Cortex of kidney (tissue), 1 donor: ENCODE data around the gene NECAB3.

Source experiments
- DNase-seq: peaks from one replicate; lab custom pipeline; 2025; lab: John Stamatoyannopoulos, UW

NECAB3 gene

DNA sequence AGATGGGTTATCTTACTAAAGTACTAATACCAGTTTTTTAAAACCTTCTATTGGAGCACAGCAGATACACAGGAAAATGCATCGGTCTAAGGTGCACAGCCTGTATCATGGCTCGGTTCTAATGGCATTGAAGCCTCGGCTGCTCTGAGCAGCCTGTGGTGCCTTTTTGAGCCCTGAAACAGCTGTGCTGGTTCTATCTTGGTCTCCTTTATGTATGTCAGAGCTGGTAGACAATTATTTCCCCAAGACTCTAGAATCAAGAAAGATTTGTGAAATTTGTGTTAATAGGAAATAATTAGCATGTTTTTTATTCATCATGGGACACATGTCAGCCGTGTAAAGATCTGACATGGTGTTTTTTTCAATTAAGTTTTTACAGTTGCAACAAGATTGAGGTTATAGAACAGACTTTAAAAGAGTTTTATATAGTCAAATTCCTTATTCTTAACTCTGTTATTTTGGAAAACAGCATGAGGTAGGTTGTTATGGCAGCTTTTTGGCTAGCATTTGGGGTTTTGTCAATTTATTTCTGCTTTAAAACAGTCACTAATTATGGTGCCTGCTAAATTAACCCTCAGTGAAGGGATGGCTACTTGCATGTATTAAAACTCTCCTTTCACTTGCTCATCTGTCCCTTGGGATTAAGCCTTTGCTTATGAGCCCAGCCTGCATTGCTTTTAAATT lies 52.4 kb downstream of the NECAB3 start:
- no peak for DNase-seq

DNA sequence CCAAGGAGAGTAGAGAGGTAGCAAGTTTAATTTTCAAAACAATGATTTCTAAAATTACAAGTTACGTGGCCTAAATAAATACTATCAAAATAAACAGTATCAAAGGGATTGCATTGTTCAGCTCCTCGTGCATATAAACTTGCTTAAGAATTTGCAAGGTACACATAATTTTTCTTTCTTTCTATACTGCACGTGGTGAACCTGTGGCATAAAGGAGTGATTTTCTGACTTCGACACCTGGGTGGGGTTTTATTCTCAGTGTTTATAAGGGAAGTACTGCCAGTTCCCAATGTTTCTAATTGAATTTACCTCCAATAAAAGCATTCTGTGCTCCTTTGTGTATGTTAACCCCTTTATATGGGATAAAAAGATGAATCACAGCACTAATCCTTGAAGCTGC lies 62.2 kb downstream of the NECAB3 start:
- DNase-seq = no peak

DNA sequence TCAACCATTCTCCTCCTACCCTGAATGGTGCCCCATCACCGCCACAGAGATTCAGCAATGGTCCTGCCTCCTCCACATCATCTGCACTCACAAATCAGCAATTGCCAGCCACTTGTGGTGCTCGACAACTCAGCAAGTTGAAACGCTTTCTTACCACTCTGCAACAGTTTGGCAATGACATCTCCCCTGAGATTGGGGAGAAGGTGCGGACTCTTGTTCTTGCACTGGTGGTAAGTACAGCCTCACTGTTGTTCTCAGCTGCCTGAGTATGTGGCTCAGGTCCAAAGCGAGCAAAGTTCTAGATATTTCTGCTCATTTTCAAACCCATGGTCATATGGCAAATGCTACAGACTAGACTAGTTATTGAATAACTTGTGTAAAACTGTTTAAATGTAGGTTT lies 63.1 kb downstream of the NECAB3 start:
- DNase-seq = no peak

DNA sequence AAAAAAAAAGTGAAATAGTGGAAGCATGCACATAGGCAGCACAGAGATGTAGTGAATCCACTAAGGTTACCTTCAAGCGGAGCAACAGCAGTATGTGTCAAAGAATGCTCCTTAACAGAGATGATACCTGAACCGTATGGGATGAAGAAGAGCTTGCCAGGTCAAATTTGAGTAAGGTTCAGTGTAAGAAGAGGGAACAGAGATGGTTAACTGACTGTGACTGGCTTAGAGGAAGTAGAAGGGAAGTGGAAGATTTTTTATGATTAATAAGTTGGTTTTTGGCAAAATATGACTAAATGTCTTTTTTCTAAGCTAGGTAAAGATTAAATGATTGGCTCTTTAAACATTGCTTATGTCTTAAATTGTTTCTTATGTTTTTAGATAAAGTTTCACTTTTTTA lies 64.7 kb downstream of the NECAB3 start:
- no peak for DNase-seq
